ENCODE data around the gene XKR7.

DNA sequence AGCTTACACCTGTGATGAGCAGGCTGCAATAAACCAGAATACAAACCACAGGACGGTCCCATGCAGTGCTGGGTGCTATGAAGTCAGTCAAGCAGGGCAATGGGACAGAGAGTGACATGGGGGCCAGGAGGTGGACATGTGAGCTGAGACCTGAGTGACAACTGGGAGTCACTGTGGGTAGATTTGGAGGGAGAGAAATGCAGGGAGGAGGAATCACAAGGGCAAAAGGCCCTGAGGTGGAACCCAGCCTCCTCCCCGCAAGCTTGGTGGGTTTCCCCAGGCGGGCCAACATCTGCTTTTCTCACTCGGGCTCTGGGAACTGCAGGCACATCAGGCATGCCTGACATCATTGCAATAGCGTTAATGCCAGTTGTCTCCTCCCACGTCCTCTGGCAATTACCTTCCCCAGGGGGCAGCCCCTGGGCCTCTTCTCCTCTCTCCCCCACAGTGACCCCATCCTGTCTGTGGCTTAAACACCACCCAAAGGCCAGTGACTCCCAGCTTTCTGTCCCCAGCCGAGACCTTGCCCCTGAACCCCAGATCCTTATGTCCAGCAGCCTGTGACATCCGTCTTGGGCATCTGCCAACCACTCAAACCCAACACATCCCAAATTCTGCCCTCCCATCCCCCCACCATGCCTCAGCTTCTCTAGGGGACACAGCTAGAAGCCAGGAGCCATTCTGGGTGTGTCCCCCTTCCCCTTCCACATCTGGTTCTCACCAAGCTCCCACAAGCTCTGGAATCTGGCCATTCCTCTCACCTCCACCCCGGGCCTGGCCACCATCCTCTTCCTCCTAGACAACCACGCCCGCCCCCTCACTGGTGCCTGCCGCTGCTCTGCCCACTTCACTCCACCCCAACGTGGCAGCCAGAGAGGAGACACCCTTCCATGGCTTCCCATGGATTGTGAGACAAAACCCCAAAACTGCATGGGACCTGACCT is 44.3 kb upstream of the XKR7 start:
- TF ChIP-seq, protein P1, sequence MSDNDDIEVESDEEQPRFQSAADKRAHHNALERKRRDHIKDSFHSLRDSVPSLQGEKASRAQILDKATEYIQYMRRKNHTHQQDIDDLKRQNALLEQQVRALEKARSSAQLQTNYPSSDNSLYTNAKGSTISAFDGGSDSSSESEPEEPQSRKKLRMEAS (IDR thresholded peaks at IDR 0.05; ENCODE audit: insufficient read depth, insufficient read length), result no peak
- TF ChIP-seq, protein P2, sequence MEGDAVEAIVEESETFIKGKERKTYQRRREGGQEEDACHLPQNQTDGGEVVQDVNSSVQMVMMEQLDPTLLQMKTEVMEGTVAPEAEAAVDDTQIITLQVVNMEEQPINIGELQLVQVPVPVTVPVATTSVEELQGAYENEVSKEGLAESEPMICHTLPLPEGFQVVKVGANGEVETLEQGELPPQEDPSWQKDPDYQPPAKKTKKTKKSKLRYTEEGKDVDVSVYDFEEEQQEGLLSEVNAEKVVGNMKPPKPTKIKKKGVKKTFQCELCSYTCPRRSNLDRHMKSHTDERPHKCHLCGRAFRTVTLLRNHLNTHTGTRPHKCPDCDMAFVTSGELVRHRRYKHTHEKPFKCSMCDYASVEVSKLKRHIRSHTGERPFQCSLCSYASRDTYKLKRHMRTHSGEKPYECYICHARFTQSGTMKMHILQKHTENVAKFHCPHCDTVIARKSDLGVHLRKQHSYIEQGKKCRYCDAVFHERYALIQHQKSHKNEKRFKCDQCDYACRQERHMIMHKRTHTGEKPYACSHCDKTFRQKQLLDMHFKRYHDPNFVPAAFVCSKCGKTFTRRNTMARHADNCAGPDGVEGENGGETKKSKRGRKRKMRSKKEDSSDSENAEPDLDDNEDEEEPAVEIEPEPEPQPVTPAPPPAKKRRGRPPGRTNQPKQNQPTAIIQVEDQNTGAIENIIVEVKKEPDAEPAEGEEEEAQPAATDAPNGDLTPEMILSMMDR (IDR thresholded peaks at IDR 0.05; ENCODE audit: extremely low read depth in 1 of 2, insufficient read depth in 1 of 2, low read depth in 1 of 2, low read length in 2 of 2), result no peak
- no peak for TF ChIP-seq EZH2 (IDR thresholded peaks at IDR 0.05; ENCODE audit: borderline replicate concordance, low read depth, low read length, severe bottlenecking)
